HCT116 (cell line): ENCODE measurements around the gene TGM6. TPM values are rescaled to one million over a fixed set of nuclear protein-coding genes. Genes with fewer than 3 reads are reported as not detected.

Experiments
- ATAC-seq: fragments of 200-7000 bp; cut with Tn5 transposase; 2 replicates; pipeline ENCODE4 v1.9.1; 2020; ENCODE audit warnings: mild to moderate bottlenecking, moderate library complexity
- BruUV-seq: library from RNA; stranded (reverse); fragments of 400-500 nt; replicated peaks from 2 replicates; lab custom pipeline; 2021; lab: Mats Ljungman, UMichigan
- CTCF ChIA-PET: fragments of 300-600 bp; sonication (Branson Sonifier 250); formaldehyde crosslinking; loops from one replicate; lab custom pipeline; 2021; ENCODE audit warnings: antibody characterized with exemption; lab: Charles Lee
- POLR2A ChIA-PET: fragments of 300-600, 350-600 bp; sonication (Branson Sonifier 250); formaldehyde crosslinking; loops from one replicate; lab custom pipeline; 2021; ENCODE audit warnings: antibody characterized with exemption; lab: Charles Lee
- RAD21 ChIA-PET, 2 experiments: fragments of 300-600 bp; sonication (Branson Sonifier 250); formaldehyde crosslinking; loops; one replicate each; lab custom pipeline; 2023; ENCODE audit warnings: low total read pairs in 2 of 2; ENCODE audit not compliant: uncharacterized antibody in 2 of 2, unreplicated experiment in 2 of 2, low non-redundant PET in 1 of 2; lab: Charles Lee
- DNase-seq: peaks from one replicate; pipeline ENCODE4 v3.0.0-alpha.2; 2010; ENCODE audit warnings: low read depth, low spot score
- H2AFZ ChIP-seq: fragments of 200-600 bp; shearing (Covaris generic), sonication (generic); 2 replicates; pipeline ENCODE4 v1.6.1; 2017; ENCODE audit warnings: low read depth, mixed run types, mixed read lengths, antibody characterized with exemption, low read length; ENCODE audit not compliant: poor library complexity, severe bottlenecking
- H3K27ac ChIP-seq: 2 replicates; pipeline ENCODE4 v1.5.1; 2012; ENCODE audit warnings: low read depth, low read length
- H3K27me3 ChIP-seq: fragments of 200-600 bp; sonication (generic); 2 replicates; pipeline ENCODE4 v1.6.1; 2016; ENCODE audit warnings: mixed run types, low read length, mixed read lengths; ENCODE audit not compliant: insufficient read depth
- H3K36me3 ChIP-seq, 2 experiments: fragments of 200-500 bp in 1 of 2; fragments of 200-600 bp in 1 of 2; sonication (Bioruptor generic) in 1 of 2; sonication (generic) in 1 of 2; 2 replicates each; pipeline versions ENCODE4 v1.5.1 to v1.6.1; 2014 to 2016; ENCODE audit warnings: low read length in 2 of 2, inconsistent platforms in 1 of 2, mixed read lengths in 1 of 2, mixed run types in 1 of 2; ENCODE audit not compliant: insufficient read depth in 2 of 2, control insufficient read depth in 1 of 2
- H3K4me1 ChIP-seq, 2 experiments: fragments of 200-600 bp in 1 of 2; sonication (generic) in 1 of 2; 2 replicates each; pipeline versions ENCODE4 v1.5.1 to v1.6.1; 2012 to 2017; ENCODE audit warnings: low read length in 2 of 2, inconsistent platforms in 1 of 2, mild to moderate bottlenecking in 1 of 2, mixed read lengths in 1 of 2, mixed run types in 1 of 2, moderate library complexity in 1 of 2; ENCODE audit not compliant: insufficient read depth in 2 of 2, control insufficient read depth in 1 of 2
- H3K4me2 ChIP-seq: fragments of 200-600 bp; sonication (generic); 2 replicates; pipeline ENCODE4 v1.6.1; 2017; ENCODE audit warnings: mixed run types, low read length, mixed read lengths
- H3K4me3 ChIP-seq, 2 experiments: fragments of 200-600 bp in 1 of 2; sonication (generic) in 1 of 2; replicated peaks in 1 of 2; 2 replicates each; pipeline ENCODE4 v1.5.1; 2011 to 2016; ENCODE audit warnings: low read length in 2 of 2, control low read depth in 1 of 2, low read depth in 1 of 2, mild to moderate bottlenecking in 1 of 2, mixed read lengths in 1 of 2, mixed run types in 1 of 2
- H3K79me2 ChIP-seq: fragments of 200-600 bp; sonication (generic); 2 replicates; pipeline ENCODE4 v1.6.1; 2017; ENCODE audit warnings: mild to moderate bottlenecking, mixed run types, low read length, moderate library complexity, mixed read lengths; ENCODE audit not compliant: insufficient read depth
- H3K9ac ChIP-seq: fragments of 200-600 bp; sonication (generic); 2 replicates; pipeline ENCODE4 v1.6.1; 2016; ENCODE audit warnings: low read length, mixed read lengths
- H3K9me2 ChIP-seq: fragments of 200-600 bp; sonication (generic), shearing (Covaris generic); 2 replicates; pipeline ENCODE4 v1.6.1; 2017; ENCODE audit warnings: mixed run types, mild to moderate bottlenecking, moderate library complexity; ENCODE audit not compliant: insufficient read depth
- H3K9me3 ChIP-seq, 2 experiments: fragments of 200-500 bp in 1 of 2; fragments of 200-600 bp in 1 of 2; sonication (Bioruptor generic) in 1 of 2; sonication (generic) in 1 of 2; 2 replicates each; pipeline ENCODE4 v1.6.1; 2014 to 2017; ENCODE audit warnings: low read length in 2 of 2, mixed read lengths in 2 of 2, inconsistent platforms in 1 of 2, low read depth in 1 of 2, mild to moderate bottlenecking in 1 of 2, mixed run types in 1 of 2, moderate library complexity in 1 of 2; ENCODE audit not compliant: control insufficient read depth in 1 of 2, insufficient read depth in 1 of 2
- H4K20me1 ChIP-seq: fragments of 200-600 bp; sonication (generic), shearing (Covaris generic); 2 replicates; pipeline ENCODE4 v1.6.1; 2017; ENCODE audit warnings: mixed run types, mild to moderate bottlenecking, moderate library complexity; ENCODE audit not compliant: insufficient read depth
- ATF3 ChIP-seq: IDR thresholded peaks from 2 replicates; pipeline ENCODE4 v1.6.1; 2012
- CBX3 ChIP-seq: IDR thresholded peaks from 2 replicates; pipeline ENCODE4 v1.6.1; 2012; ENCODE audit warnings: low read depth
- CEBPB ChIP-seq: IDR thresholded peaks from 2 replicates; pipeline ENCODE4 v1.6.1; 2012; ENCODE audit warnings: low read depth
- EZH2 ChIP-seq: fragments of 200-600 bp; sonication (generic); IDR thresholded peaks from 2 replicates; pipeline ENCODE4 v1.6.1; 2017; ENCODE audit warnings: antibody characterized with exemption, mixed run types
- FOSL1 ChIP-seq: IDR thresholded peaks from 2 replicates; pipeline ENCODE4 v1.6.1; 2012; ENCODE audit warnings: low read depth
- MAX ChIP-seq: IDR thresholded peaks from 2 replicates; pipeline ENCODE4 v1.6.1; 2012
- POLR2A ChIP-seq: IDR thresholded peaks from 2 replicates; pipeline ENCODE4 v1.7.0; 2011; ENCODE audit warnings: borderline replicate concordance; ENCODE audit not compliant: insufficient read depth, insufficient read length; ENCODE audit errors: extremely low read depth
- POLR2AphosphoS5 ChIP-seq: IDR thresholded peaks from 2 replicates; pipeline ENCODE4 v1.6.1; 2011; ENCODE audit warnings: mild to moderate bottlenecking, low read depth, low read length, moderate library complexity
- RAD21 ChIP-seq: IDR thresholded peaks from 2 replicates; pipeline ENCODE4 v1.6.1; 2012; ENCODE audit warnings: low read depth, mild to moderate bottlenecking
- REST ChIP-seq: IDR thresholded peaks from 2 replicates; pipeline ENCODE4 v1.6.1; 2012; ENCODE audit warnings: low read depth
- SIN3A ChIP-seq: IDR thresholded peaks from 2 replicates; pipeline ENCODE4 v1.6.1; 2012; ENCODE audit warnings: low read depth
- SP1 ChIP-seq: IDR thresholded peaks from 2 replicates; pipeline ENCODE4 v1.6.1; 2012; ENCODE audit warnings: low read depth
- SRF ChIP-seq: IDR thresholded peaks from 2 replicates; pipeline ENCODE4 v1.6.1; 2012; ENCODE audit warnings: low read depth
- TCF7L2 ChIP-seq: IDR thresholded peaks from 2 replicates; pipeline ENCODE4 v1.7.0; 2011; ENCODE audit warnings: borderline replicate concordance, inconsistent platforms; ENCODE audit not compliant: insufficient read depth, insufficient read length; ENCODE audit errors: extremely low read depth
- YY1 ChIP-seq: IDR thresholded peaks from 2 replicates; pipeline ENCODE4 v1.6.1; 2011; ENCODE audit warnings: low read length, low read depth, moderate library complexity, mild to moderate bottlenecking; ENCODE audit not compliant: insufficient replicate concordance; ENCODE audit errors: extremely low read depth
- ZFX ChIP-seq: fragments of 450-650 bp; IDR thresholded peaks from 2 replicates; pipeline ENCODE4 v1.6.1; 2017
- ZNF274 ChIP-seq: fragments of 200-500 bp; sonication (Bioruptor generic); IDR thresholded peaks from 2 replicates; pipeline ENCODE4 v1.6.1; 2014; ENCODE audit warnings: mild to moderate bottlenecking, low read depth, low read length, inconsistent platforms
- intact Hi-C: fragments of 100-400 bp; cut with micrococcal nuclease; formaldehyde crosslinking; loops from 2 replicates; pipeline ENCODE4 v1.10.0; 2022
- total RNA-seq: library from RNA; stranded (reverse); gene quantifications from one replicate; pipeline ENCODE4 v1.2.1, GENCODE V29; 2021; ENCODE audit not compliant: unreplicated experiment

Gene TGM6
- total RNA-seq, 1 experiment from 2014 or later, result not detected

DNA sequence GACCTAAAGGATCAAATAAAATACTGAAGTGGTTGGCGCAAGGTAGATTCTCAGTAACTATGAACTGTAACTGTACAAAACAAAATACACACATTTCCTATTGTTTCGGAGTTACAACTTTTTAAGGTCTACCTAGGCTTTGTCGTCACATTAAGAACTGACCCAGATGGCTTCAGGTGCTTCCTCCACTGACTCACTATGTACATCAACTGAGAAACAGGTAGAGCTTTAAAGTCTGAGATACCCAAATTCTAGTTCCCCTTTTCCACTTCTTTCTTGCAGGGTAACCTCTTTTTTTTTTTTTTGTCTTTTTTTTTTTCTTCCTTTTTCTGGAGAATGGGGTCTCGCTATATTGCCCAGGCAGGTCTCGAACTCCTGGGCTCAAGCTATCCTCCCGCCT, 84.4 kb downstream of the TGM6 start:
- Histone ChIP-seq H3K9ac (no peak overlapping the region), H3K9me3 (no peaks in the 10 kb centered on the region), H3K36me3 (peaks cover 83 to 95% of the 10 kb centered on the region in 2 experiments), H4K20me1 (peaks cover 48% of the 10 kb centered on the region; the same call in 1 of the 2 replicates), H3K27ac (no peak overlapping the region), H3K4me1 (peaks cover 2 to 10% of the 10 kb centered on the region in 2 experiments; a peak in 3 of 4 replicates), H2AFZ (no peak overlapping the region), H3K4me3 (no peak overlapping the region), H3K79me2 (peaks cover 75% of the 10 kb centered on the region), H3K9me2 (no peaks in the 10 kb centered on the region), H3K4me2 (no peak overlapping the region), H3K27me3 (no peaks in the 10 kb centered on the region)
- DNase-seq (no peak), ATAC-seq (no peak)
- intact Hi-C loops, result no loop called here
- no TSS peak for BruUV-seq
- ChIA-PET POLR2A (no interaction called here), RAD21 (no interaction called here), CTCF (no interaction called here)
- no peak for TF ChIP-seq SRF
- TF ChIP-seq EZH2, result no peak

GRCh38 chr20:2467412-2467811, 86.7 kb downstream of the TGM6 start:
- no TSS peak for BruUV-seq
- peaks cover 80% of the 10 kb centered on the region for H3K79me2 ChIP-seq
- no peak overlapping the region for H3K4me3 ChIP-seq
- ChIA-PET CTCF (no interaction called here), POLR2A (interaction anchor here (1.2 to 1.3 kb wide), 2 partner anchors 11 to 185 kb away, joined by 3 to 4 read pairs; partner anchors contain the start of gene NOP56), RAD21 (no interaction called here)
- H3K36me3 ChIP-seq, result peaks cover 60 to 72% of the 10 kb centered on the region in 2 experiments
- H3K27ac ChIP-seq, result no peak overlapping the region
- TF ChIP-seq ZFX (no peak), SRF (no peak), EZH2 (no peak), FOSL1 (no peak), ZNF274 (no peak), TCF7L2 (no peak), SP1 (no peak), SIN3A (no peak), ATF3 (no peak), RAD21 (no peak), REST (no peak), YY1 (no peak), POLR2A (no peak), CBX3 (no peak), CEBPB (no peak), POLR2AphosphoS5 (no peak), MAX (no peak)
- H2AFZ ChIP-seq, result no peak overlapping the region
- H3K9ac ChIP-seq, result no peak overlapping the region
- H3K4me1 ChIP-seq, result peaks cover 7 to 16% of the 10 kb centered on the region in 2 experiments; a peak in 3 of 4 replicates
- no peak overlapping the region for H3K4me2 ChIP-seq
- peaks cover 48% of the 10 kb centered on the region; the same call in 1 of the 2 replicates for H4K20me1 ChIP-seq
- DNase-seq, result no peak
- no peak for ATAC-seq
- no peaks in the 10 kb centered on the region for H3K27me3 ChIP-seq
- H3K9me2 ChIP-seq, result no peaks in the 10 kb centered on the region
- intact Hi-C loops, result no loop called here
- H3K9me3 ChIP-seq, result no peaks in the 10 kb centered on the region
